ENCODE data around the gene AGAP2.

DNA sequence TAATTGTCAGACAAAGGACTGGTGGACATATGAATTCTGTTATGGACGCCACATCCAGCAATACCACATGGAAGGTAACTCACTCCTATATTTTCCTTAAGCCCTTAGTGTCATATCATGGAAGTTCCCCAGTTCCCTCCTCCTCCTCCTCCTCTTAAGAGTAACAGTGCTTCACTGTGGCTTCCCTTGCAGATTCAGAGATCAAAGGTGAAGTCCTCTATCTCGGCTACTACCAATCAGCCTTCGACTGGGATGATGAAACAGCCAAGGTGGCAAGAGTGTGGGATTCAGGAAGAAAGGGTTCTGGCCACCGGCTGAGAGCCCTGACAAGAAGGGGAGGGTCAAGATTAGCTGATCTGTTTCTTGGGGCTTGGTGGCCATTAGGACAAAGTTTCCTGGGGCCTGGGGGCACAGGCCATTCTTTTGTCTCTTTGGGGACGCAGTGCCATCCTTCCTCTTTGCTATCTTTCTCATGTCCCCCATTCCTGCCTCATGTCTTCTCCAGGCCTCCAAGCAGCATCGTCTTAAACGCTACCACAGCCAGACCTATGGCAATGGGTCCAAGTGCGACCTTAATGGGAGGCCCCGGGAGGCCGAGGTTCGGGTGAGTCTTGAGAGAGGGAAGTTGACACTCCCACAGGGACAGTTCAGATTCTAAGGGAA lies 42.6 kb downstream of the AGAP2 start:
- TF ChIP-seq POLR2AphosphoS2 (conservative IDR thresholded peaks at IDR 0.05; ENCODE audit: low read length) (no peak), ZFP36 (IDR thresholded peaks at IDR 0.05; ENCODE audit: borderline replicate concordance, partially characterized antibody) (no peak), POLR2A (IDR thresholded peaks at IDR 0.05; ENCODE audit: low read length) (no peak), CBX8 (IDR thresholded peaks at IDR 0.05) (no peak), BHLHE40 (IDR thresholded peaks at IDR 0.05; ENCODE audit: low read depth, low read length) (no peak), RARB (CRISPR knock-in tag; IDR thresholded peaks at IDR 0.05) (no peak), EP300 (IDR thresholded peaks at IDR 0.05) (no peak), CBX2 (IDR thresholded peaks at IDR 0.05; ENCODE audit: borderline replicate concordance, low read depth) (no peak), RFX5 (IDR thresholded peaks at IDR 0.05) (no peak)
- TF ChIP-seq, protein P1, sequence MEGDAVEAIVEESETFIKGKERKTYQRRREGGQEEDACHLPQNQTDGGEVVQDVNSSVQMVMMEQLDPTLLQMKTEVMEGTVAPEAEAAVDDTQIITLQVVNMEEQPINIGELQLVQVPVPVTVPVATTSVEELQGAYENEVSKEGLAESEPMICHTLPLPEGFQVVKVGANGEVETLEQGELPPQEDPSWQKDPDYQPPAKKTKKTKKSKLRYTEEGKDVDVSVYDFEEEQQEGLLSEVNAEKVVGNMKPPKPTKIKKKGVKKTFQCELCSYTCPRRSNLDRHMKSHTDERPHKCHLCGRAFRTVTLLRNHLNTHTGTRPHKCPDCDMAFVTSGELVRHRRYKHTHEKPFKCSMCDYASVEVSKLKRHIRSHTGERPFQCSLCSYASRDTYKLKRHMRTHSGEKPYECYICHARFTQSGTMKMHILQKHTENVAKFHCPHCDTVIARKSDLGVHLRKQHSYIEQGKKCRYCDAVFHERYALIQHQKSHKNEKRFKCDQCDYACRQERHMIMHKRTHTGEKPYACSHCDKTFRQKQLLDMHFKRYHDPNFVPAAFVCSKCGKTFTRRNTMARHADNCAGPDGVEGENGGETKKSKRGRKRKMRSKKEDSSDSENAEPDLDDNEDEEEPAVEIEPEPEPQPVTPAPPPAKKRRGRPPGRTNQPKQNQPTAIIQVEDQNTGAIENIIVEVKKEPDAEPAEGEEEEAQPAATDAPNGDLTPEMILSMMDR (IDR thresholded peaks at IDR 0.05), result no peak
- TF ChIP-seq, protein P2, sequence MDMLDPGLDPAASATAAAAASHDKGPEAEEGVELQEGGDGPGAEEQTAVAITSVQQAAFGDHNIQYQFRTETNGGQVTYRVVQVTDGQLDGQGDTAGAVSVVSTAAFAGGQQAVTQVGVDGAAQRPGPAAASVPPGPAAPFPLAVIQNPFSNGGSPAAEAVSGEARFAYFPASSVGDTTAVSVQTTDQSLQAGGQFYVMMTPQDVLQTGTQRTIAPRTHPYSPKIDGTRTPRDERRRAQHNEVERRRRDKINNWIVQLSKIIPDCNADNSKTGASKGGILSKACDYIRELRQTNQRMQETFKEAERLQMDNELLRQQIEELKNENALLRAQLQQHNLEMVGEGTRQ (IDR thresholded peaks at IDR 0.05), result no peak
- TF ChIP-seq, protein P3, sequence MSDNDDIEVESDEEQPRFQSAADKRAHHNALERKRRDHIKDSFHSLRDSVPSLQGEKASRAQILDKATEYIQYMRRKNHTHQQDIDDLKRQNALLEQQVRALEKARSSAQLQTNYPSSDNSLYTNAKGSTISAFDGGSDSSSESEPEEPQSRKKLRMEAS (IDR thresholded peaks at IDR 0.05), result no peak
